Embryonic facial prominence (tissue), 1 donor: ENCODE data around the gene DNAH14.

Experiments used
- DNase-seq: peaks from one replicate; pipeline ENCODE4 v3.0.0-alpha.2; 2016; ENCODE audit errors: extremely low spot score

DNAH14 gene

GRCh38 chr1:225428881-225429455 lies 499.5 kb downstream of the DNAH14 start:
- no peak for DNase-seq

GRCh38 chr1:225430301-225430700 lies 500.8 kb downstream of the DNAH14 start:
- DNase-seq: no peak

GRCh38 chr1:225431081-225431863 lies 501.8 kb downstream of the DNAH14 start:
- no peak for DNase-seq

GRCh38 chr1:225434046-225434445 lies 504.6 kb downstream of the DNAH14 start:
- no peak for DNase-seq

GRCh38 chr1:225435076-225435475 lies 505.6 kb downstream of the DNAH14 start:
- no peak for DNase-seq

GRCh38 chr1:225435487-225435886 lies 506.0 kb downstream of the DNAH14 start:
- no peak for DNase-seq

GRCh38 chr1:225435957-225436392 lies 506.5 kb downstream of the DNAH14 start:
- no peak for DNase-seq

- DNase-seq: no peak
Measured at GRCh38 chr1:225437710-225438437, 508.4 kb downstream of the DNAH14 start.

GRCh38 chr1:225440380-225441221 lies 511.1 kb downstream of the DNAH14 start:
- DNase-seq: no peak

GRCh38 chr1:225441314-225442122 lies 512.0 kb downstream of the DNAH14 start:
- DNase-seq: no peak

GRCh38 chr1:225442123-225442505 lies 512.6 kb downstream of the DNAH14 start:
- DNase-seq: no peak

- no peak for DNase-seq
Measured at GRCh38 chr1:225445639-225446594, 516.4 kb downstream of the DNAH14 start.

GRCh38 chr1:225446595-225446960 lies 517.1 kb downstream of the DNAH14 start:
- DNase-seq: no peak

GRCh38 chr1:225446981-225447615 lies 517.6 kb downstream of the DNAH14 start:
- DNase-seq: no peak

GRCh38 chr1:225447650-225448089 lies 518.2 kb downstream of the DNAH14 start:
- DNase-seq: no peak

GRCh38 chr1:225448146-225448805 lies 518.8 kb downstream of the DNAH14 start:
- DNase-seq: no peak
